Uterus (tissue), 4 donors: ENCODE data around the gene GHRL. TPM values are rescaled to one million over a fixed set of nuclear protein-coding genes. Genes with fewer than 3 reads are reported as not detected.

Experiments
- DNase-seq, 2 donors: peaks; one replicate each; pipeline ENCODE4 v3.0.0-alpha.2; 2019 to 2020
- H3K27ac ChIP-seq, 2 donors: fragments of 200-600 bp; sonication (generic); 1 replicate in 1 of 2; 2 replicates in 1 of 2; pipeline ENCODE4 v1.5.1; 2016 to 2018
- H3K27me3 ChIP-seq, 2 donors: fragments of 200-600 bp; sonication (generic); one replicate each; pipeline ENCODE4 v1.5.1; 2018 to 2019; ENCODE audit warnings: control low read depth in 1 of 2
- H3K36me3 ChIP-seq, 2 donors: fragments of 200-600 bp; sonication (generic); one replicate each; pipeline ENCODE4 v1.5.1; 2019; ENCODE audit warnings: control low read depth in 1 of 2
- H3K4me1 ChIP-seq, 2 donors: fragments of 200-600 bp; sonication (generic); one replicate each; pipeline ENCODE4 v1.5.1; 2018 to 2019; ENCODE audit warnings: control low read depth in 1 of 2
- H3K4me3 ChIP-seq, 2 donors: fragments of 200-600 bp; sonication (generic); 1 replicate in 1 of 2; 2 replicates in 1 of 2; pipeline ENCODE4 v1.5.1; 2018 to 2019; ENCODE audit warnings: mild to moderate bottlenecking in 1 of 2
- H3K9me3 ChIP-seq, 2 donors: fragments of 200-600 bp; sonication (generic); one replicate each; pipeline ENCODE4 v1.5.1; 2019; ENCODE audit warnings: control low read depth in 1 of 2
- POLR2A ChIP-seq, 2 donors: fragments of 450-650 bp; IDR thresholded peaks; one replicate each; pipeline ENCODE4 v1.6.1; 2016; ENCODE audit warnings: antibody characterized with exemption in 2 of 2, mild to moderate bottlenecking in 1 of 2, moderate library complexity in 1 of 2
- intact Hi-C: fragments of 100-400 bp; cut with DNase I; formaldehyde crosslinking; loops from one replicate; pipeline ENCODE4 v1.15.1; 2023; ENCODE audit warnings: low total_unique reads
- total RNA-seq, 4 donors: library from RNA; depleted of rRNA in 3 of 4; stranded (reverse); fragments of >200 nt in 3 of 4; gene quantifications; one replicate each; pipeline versions ENCODE4 v1.1.0 to v1.2.4, GENCODE V29; 2014 to 2023
- TF ChIP-seq, protein P1 (sequence below), 4 experiments: fragments of 200-600 bp in 2 of 4; fragments of 450-650 bp in 2 of 4; sonication (generic) in 2 of 4; IDR thresholded peaks; one replicate each; pipeline ENCODE4 v1.5.1; 2016 to 2019; ENCODE audit warnings: antibody characterized with exemption in 4 of 4, mild to moderate bottlenecking in 2 of 4, moderate library complexity in 1 of 4
- donor health status: DM: yes; HTN: yes; CAD: no.

The GHRL gene
- total RNA-seq, 4 donors from 2014 or later = 7.9 TPM; not detected in 3

GRCh38 chr3:10335871-10336622 lies 43.3 kb upstream of the GHRL start:
- Histone ChIP-seq H3K4me3 (no peak overlapping the region), H3K4me1 (no peaks in the 10 kb centered on the region), H3K36me3 (no peaks in the 10 kb centered on the region), H3K27ac (no peak overlapping the region), H3K27me3 (no peaks in the 10 kb centered on the region), H3K9me3 (no peaks in the 10 kb centered on the region)
- TF ChIP-seq POLR2A (IDR thresholded peaks at IDR 0.05) = no peak
- DNase-seq = no peak
- intact Hi-C loops = no loop called here

- intact Hi-C loops = no loop called here
- H3K4me3 ChIP-seq = no peak overlapping the region
- no peaks in the 10 kb centered on the region for H3K27me3 ChIP-seq
- no peak for DNase-seq
- no peaks in the 10 kb centered on the region for H3K4me1 ChIP-seq
- no peak for TF ChIP-seq POLR2A (IDR thresholded peaks at IDR 0.05)
- TF ChIP-seq, protein P1, sequence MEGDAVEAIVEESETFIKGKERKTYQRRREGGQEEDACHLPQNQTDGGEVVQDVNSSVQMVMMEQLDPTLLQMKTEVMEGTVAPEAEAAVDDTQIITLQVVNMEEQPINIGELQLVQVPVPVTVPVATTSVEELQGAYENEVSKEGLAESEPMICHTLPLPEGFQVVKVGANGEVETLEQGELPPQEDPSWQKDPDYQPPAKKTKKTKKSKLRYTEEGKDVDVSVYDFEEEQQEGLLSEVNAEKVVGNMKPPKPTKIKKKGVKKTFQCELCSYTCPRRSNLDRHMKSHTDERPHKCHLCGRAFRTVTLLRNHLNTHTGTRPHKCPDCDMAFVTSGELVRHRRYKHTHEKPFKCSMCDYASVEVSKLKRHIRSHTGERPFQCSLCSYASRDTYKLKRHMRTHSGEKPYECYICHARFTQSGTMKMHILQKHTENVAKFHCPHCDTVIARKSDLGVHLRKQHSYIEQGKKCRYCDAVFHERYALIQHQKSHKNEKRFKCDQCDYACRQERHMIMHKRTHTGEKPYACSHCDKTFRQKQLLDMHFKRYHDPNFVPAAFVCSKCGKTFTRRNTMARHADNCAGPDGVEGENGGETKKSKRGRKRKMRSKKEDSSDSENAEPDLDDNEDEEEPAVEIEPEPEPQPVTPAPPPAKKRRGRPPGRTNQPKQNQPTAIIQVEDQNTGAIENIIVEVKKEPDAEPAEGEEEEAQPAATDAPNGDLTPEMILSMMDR (IDR thresholded peaks at IDR 0.05) = no peak
- H3K27ac ChIP-seq = no peak overlapping the region
- H3K9me3 ChIP-seq = no peaks in the 10 kb centered on the region
- H3K36me3 ChIP-seq = no peaks in the 10 kb centered on the region
Observed at GRCh38 chr3:10335190-10335738, 42.5 kb upstream of the GHRL start.

- Histone ChIP-seq H3K9me3 (no peaks in the 10 kb centered on the region), H3K36me3 (no peaks in the 10 kb centered on the region), H3K27me3 (no peaks in the 10 kb centered on the region), H3K4me1 (no peaks in the 10 kb centered on the region), H3K27ac (no peak overlapping the region), H3K4me3 (no peak overlapping the region)
- TF ChIP-seq, protein P1 (IDR thresholded peaks at IDR 0.05) = no peak
- no peak for TF ChIP-seq POLR2A (IDR thresholded peaks at IDR 0.05)
- no peak for DNase-seq
- intact Hi-C loops = no loop called here
Observed at GRCh38 chr3:10334459-10334858, 41.7 kb upstream of the GHRL start.

DNA sequence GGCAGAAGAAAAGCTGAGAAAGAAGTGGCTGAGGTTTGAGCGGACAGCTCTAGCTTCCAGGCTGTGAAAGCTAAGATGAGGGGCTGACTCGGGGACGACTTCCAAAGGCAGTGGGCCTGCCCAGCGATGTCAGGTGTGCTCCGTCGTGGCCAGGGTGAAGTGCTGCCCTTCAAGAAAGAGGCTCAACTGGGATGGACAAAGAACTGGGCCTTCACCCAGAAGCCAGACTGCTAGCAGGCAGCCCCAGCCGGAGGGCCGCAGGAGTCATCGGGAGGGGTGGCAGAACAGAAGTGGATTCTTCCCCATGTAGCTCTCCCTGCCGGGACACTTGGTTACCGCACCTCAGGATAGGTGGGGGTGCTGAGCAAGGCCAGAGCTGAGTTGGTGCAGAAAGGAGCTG lies 41.3 kb upstream of the GHRL start:
- no peaks in the 10 kb centered on the region for H3K27me3 ChIP-seq
- intact Hi-C loops = no loop called here
- no peak for TF ChIP-seq POLR2A (IDR thresholded peaks at IDR 0.05)
- TF ChIP-seq, protein P1 (IDR thresholded peaks at IDR 0.05) = no peak

GRCh38 chr3:10333349-10333650 lies 40.6 kb upstream of the GHRL start:
- intact Hi-C loops = no loop called here
- no peak for DNase-seq
- H3K4me3 ChIP-seq = no peak overlapping the region
- no peaks in the 10 kb centered on the region for H3K36me3 ChIP-seq
- no peaks in the 10 kb centered on the region for H3K4me1 ChIP-seq
- TF ChIP-seq POLR2A (IDR thresholded peaks at IDR 0.05) = no peak
- TF ChIP-seq, protein P1 (IDR thresholded peaks at IDR 0.05) = no peak
- H3K27me3 ChIP-seq = no peaks in the 10 kb centered on the region
- H3K9me3 ChIP-seq = no peaks in the 10 kb centered on the region
- H3K27ac ChIP-seq = no peak overlapping the region

More for the DNA sequence above, 41.3 kb upstream of the GHRL start:
- Histone ChIP-seq H3K9me3 (no peaks in the 10 kb centered on the region), H3K4me1 (no peaks in the 10 kb centered on the region), H3K36me3 (no peaks in the 10 kb centered on the region), H3K27ac (no peak overlapping the region), H3K4me3 (no peak overlapping the region)
- DNase-seq = no peak
